HCT116 (cell line): ENCODE measurements around the gene GPHA2. TPM values are rescaled to one million over a fixed set of nuclear protein-coding genes. Genes with fewer than 3 reads are reported as not detected.

Experiments
- ATAC-seq: fragments of 200-7000 bp; cut with Tn5 transposase; 2 replicates; pipeline ENCODE4 v1.9.1; 2020; ENCODE audit warnings: mild to moderate bottlenecking, moderate library complexity
- BruUV-seq: library from RNA; stranded (reverse); fragments of 400-500 nt; replicated peaks from 2 replicates; lab custom pipeline; 2021; lab: Mats Ljungman, UMichigan
- CTCF ChIA-PET: fragments of 300-600 bp; sonication (Branson Sonifier 250); formaldehyde crosslinking; loops from one replicate; lab custom pipeline; 2021; ENCODE audit warnings: antibody characterized with exemption; lab: Charles Lee
- POLR2A ChIA-PET: fragments of 300-600, 350-600 bp; sonication (Branson Sonifier 250); formaldehyde crosslinking; loops from one replicate; lab custom pipeline; 2021; ENCODE audit warnings: antibody characterized with exemption; lab: Charles Lee
- RAD21 ChIA-PET, 2 experiments: fragments of 300-600 bp; sonication (Branson Sonifier 250); formaldehyde crosslinking; loops; one replicate each; lab custom pipeline; 2023; ENCODE audit warnings: low total read pairs in 2 of 2; ENCODE audit not compliant: uncharacterized antibody in 2 of 2, unreplicated experiment in 2 of 2, low non-redundant PET in 1 of 2; lab: Charles Lee
- DNase-seq: peaks from one replicate; pipeline ENCODE4 v3.0.0-alpha.2; 2010; ENCODE audit warnings: low read depth, low spot score
- H2AFZ ChIP-seq: fragments of 200-600 bp; shearing (Covaris generic), sonication (generic); 2 replicates; pipeline ENCODE4 v1.6.1; 2017; ENCODE audit warnings: low read depth, mixed run types, mixed read lengths, antibody characterized with exemption, low read length; ENCODE audit not compliant: poor library complexity, severe bottlenecking
- H3K27ac ChIP-seq: 2 replicates; pipeline ENCODE4 v1.5.1; 2012; ENCODE audit warnings: low read depth, low read length
- H3K27me3 ChIP-seq: fragments of 200-600 bp; sonication (generic); 2 replicates; pipeline ENCODE4 v1.6.1; 2016; ENCODE audit warnings: mixed run types, low read length, mixed read lengths; ENCODE audit not compliant: insufficient read depth
- H3K36me3 ChIP-seq, 2 experiments: fragments of 200-500 bp in 1 of 2; fragments of 200-600 bp in 1 of 2; sonication (Bioruptor generic) in 1 of 2; sonication (generic) in 1 of 2; 2 replicates each; pipeline versions ENCODE4 v1.5.1 to v1.6.1; 2014 to 2016; ENCODE audit warnings: low read length in 2 of 2, inconsistent platforms in 1 of 2, mixed read lengths in 1 of 2, mixed run types in 1 of 2; ENCODE audit not compliant: insufficient read depth in 2 of 2, control insufficient read depth in 1 of 2
- H3K4me1 ChIP-seq, 2 experiments: fragments of 200-600 bp in 1 of 2; sonication (generic) in 1 of 2; 2 replicates each; pipeline versions ENCODE4 v1.5.1 to v1.6.1; 2012 to 2017; ENCODE audit warnings: low read length in 2 of 2, inconsistent platforms in 1 of 2, mild to moderate bottlenecking in 1 of 2, mixed read lengths in 1 of 2, mixed run types in 1 of 2, moderate library complexity in 1 of 2; ENCODE audit not compliant: insufficient read depth in 2 of 2, control insufficient read depth in 1 of 2
- H3K4me2 ChIP-seq: fragments of 200-600 bp; sonication (generic); 2 replicates; pipeline ENCODE4 v1.6.1; 2017; ENCODE audit warnings: mixed run types, low read length, mixed read lengths
- H3K4me3 ChIP-seq, 2 experiments: fragments of 200-600 bp in 1 of 2; sonication (generic) in 1 of 2; replicated peaks in 1 of 2; 2 replicates each; pipeline ENCODE4 v1.5.1; 2011 to 2016; ENCODE audit warnings: low read length in 2 of 2, control low read depth in 1 of 2, low read depth in 1 of 2, mild to moderate bottlenecking in 1 of 2, mixed read lengths in 1 of 2, mixed run types in 1 of 2
- H3K79me2 ChIP-seq: fragments of 200-600 bp; sonication (generic); 2 replicates; pipeline ENCODE4 v1.6.1; 2017; ENCODE audit warnings: mild to moderate bottlenecking, mixed run types, low read length, moderate library complexity, mixed read lengths; ENCODE audit not compliant: insufficient read depth
- H3K9ac ChIP-seq: fragments of 200-600 bp; sonication (generic); 2 replicates; pipeline ENCODE4 v1.6.1; 2016; ENCODE audit warnings: low read length, mixed read lengths
- H3K9me2 ChIP-seq: fragments of 200-600 bp; sonication (generic), shearing (Covaris generic); 2 replicates; pipeline ENCODE4 v1.6.1; 2017; ENCODE audit warnings: mixed run types, mild to moderate bottlenecking, moderate library complexity; ENCODE audit not compliant: insufficient read depth
- H3K9me3 ChIP-seq, 2 experiments: fragments of 200-500 bp in 1 of 2; fragments of 200-600 bp in 1 of 2; sonication (Bioruptor generic) in 1 of 2; sonication (generic) in 1 of 2; 2 replicates each; pipeline ENCODE4 v1.6.1; 2014 to 2017; ENCODE audit warnings: low read length in 2 of 2, mixed read lengths in 2 of 2, inconsistent platforms in 1 of 2, low read depth in 1 of 2, mild to moderate bottlenecking in 1 of 2, mixed run types in 1 of 2, moderate library complexity in 1 of 2; ENCODE audit not compliant: control insufficient read depth in 1 of 2, insufficient read depth in 1 of 2
- H4K20me1 ChIP-seq: fragments of 200-600 bp; sonication (generic), shearing (Covaris generic); 2 replicates; pipeline ENCODE4 v1.6.1; 2017; ENCODE audit warnings: mixed run types, mild to moderate bottlenecking, moderate library complexity; ENCODE audit not compliant: insufficient read depth
- CBX3 ChIP-seq: IDR thresholded peaks from 2 replicates; pipeline ENCODE4 v1.6.1; 2012; ENCODE audit warnings: low read depth
- CTCF ChIP-seq, 3 experiments: fragments of 200-600 bp in 1 of 3; sonication (generic) in 1 of 3; IDR thresholded peaks in 2 of 3; conservative IDR thresholded peaks in 1 of 3; 2 replicates each; pipeline ENCODE4 v1.5.1; 2012 to 2017; ENCODE audit warnings: low read depth in 2 of 3, low read length in 2 of 3, antibody characterized with exemption in 1 of 3, borderline replicate concordance in 1 of 3, control low read depth in 1 of 3, mild to moderate bottlenecking in 1 of 3, mixed read lengths in 1 of 3, mixed run types in 1 of 3, moderate library complexity in 1 of 3; ENCODE audit not compliant: insufficient read depth in 1 of 3
- EGR1 ChIP-seq: IDR thresholded peaks from 2 replicates; pipeline ENCODE4 v1.6.1; 2012; ENCODE audit warnings: low read depth
- ELF1 ChIP-seq: IDR thresholded peaks from 2 replicates; pipeline ENCODE4 v1.6.1; 2012; ENCODE audit warnings: low read depth, borderline replicate concordance
- EZH2phosphoT487 ChIP-seq: fragments of 200-600 bp; IDR thresholded peaks from 2 replicates; pipeline ENCODE4 v1.6.1; 2018; ENCODE audit warnings: antibody characterized with exemption, borderline replicate concordance
- FOSL1 ChIP-seq: IDR thresholded peaks from 2 replicates; pipeline ENCODE4 v1.6.1; 2012; ENCODE audit warnings: low read depth
- POLR2A ChIP-seq: IDR thresholded peaks from 2 replicates; pipeline ENCODE4 v1.7.0; 2011; ENCODE audit warnings: borderline replicate concordance; ENCODE audit not compliant: insufficient read depth, insufficient read length; ENCODE audit errors: extremely low read depth
- SIN3A ChIP-seq: IDR thresholded peaks from 2 replicates; pipeline ENCODE4 v1.6.1; 2012; ENCODE audit warnings: low read depth
- SRF ChIP-seq: IDR thresholded peaks from 2 replicates; pipeline ENCODE4 v1.6.1; 2012; ENCODE audit warnings: low read depth
- TCF7L2 ChIP-seq: IDR thresholded peaks from 2 replicates; pipeline ENCODE4 v1.7.0; 2011; ENCODE audit warnings: borderline replicate concordance, inconsistent platforms; ENCODE audit not compliant: insufficient read depth, insufficient read length; ENCODE audit errors: extremely low read depth
- YY1 ChIP-seq: IDR thresholded peaks from 2 replicates; pipeline ENCODE4 v1.6.1; 2011; ENCODE audit warnings: low read length, low read depth, moderate library complexity, mild to moderate bottlenecking; ENCODE audit not compliant: insufficient replicate concordance; ENCODE audit errors: extremely low read depth
- ZFX ChIP-seq: fragments of 450-650 bp; IDR thresholded peaks from 2 replicates; pipeline ENCODE4 v1.6.1; 2017
- intact Hi-C: fragments of 100-400 bp; cut with micrococcal nuclease; formaldehyde crosslinking; loops from 2 replicates; pipeline ENCODE4 v1.10.0; 2022
- total RNA-seq: library from RNA; stranded (reverse); gene quantifications from one replicate; pipeline ENCODE4 v1.2.1, GENCODE V29; 2021; ENCODE audit not compliant: unreplicated experiment
- TF ChIP-seq, protein P1 (sequence below): IDR thresholded peaks from 2 replicates; pipeline ENCODE4 v1.6.1; 2012
- TF ChIP-seq, protein P2 (sequence below): IDR thresholded peaks from 2 replicates; pipeline ENCODE4 v1.6.1; 2012; ENCODE audit warnings: low read depth

The GPHA2 gene
- total RNA-seq, 1 experiment from 2014 or later = not detected

- H3K79me2 ChIP-seq = no peaks in the 10 kb centered on the region
- RAD21 ChIA-PET = no interaction called here
- no peak for TF ChIP-seq SIN3A
- TF ChIP-seq CBX3 = no peak
- no peak for TF ChIP-seq FOSL1
- no peak for TF ChIP-seq SRF
- TF ChIP-seq EGR1 = no peak
- no peak for TF ChIP-seq ZFX
- no peak for TF ChIP-seq TCF7L2
- TF ChIP-seq YY1 = no peak
- no peak for TF ChIP-seq ELF1
- TF ChIP-seq CTCF (IDR thresholded peaks at IDR 0.05 in 2 of 3, conservative IDR thresholded peaks at IDR 0.05 in 1 of 3; ENCODE audit: borderline replicate concordance in 1 of 3, insufficient read depth in 1 of 3, low read depth in 2 of 3, low read length in 2 of 3) = no peak
- TF ChIP-seq POLR2A = no peak
- TF ChIP-seq, protein P1, sequence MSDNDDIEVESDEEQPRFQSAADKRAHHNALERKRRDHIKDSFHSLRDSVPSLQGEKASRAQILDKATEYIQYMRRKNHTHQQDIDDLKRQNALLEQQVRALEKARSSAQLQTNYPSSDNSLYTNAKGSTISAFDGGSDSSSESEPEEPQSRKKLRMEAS = no peak
- TF ChIP-seq, protein P2, sequence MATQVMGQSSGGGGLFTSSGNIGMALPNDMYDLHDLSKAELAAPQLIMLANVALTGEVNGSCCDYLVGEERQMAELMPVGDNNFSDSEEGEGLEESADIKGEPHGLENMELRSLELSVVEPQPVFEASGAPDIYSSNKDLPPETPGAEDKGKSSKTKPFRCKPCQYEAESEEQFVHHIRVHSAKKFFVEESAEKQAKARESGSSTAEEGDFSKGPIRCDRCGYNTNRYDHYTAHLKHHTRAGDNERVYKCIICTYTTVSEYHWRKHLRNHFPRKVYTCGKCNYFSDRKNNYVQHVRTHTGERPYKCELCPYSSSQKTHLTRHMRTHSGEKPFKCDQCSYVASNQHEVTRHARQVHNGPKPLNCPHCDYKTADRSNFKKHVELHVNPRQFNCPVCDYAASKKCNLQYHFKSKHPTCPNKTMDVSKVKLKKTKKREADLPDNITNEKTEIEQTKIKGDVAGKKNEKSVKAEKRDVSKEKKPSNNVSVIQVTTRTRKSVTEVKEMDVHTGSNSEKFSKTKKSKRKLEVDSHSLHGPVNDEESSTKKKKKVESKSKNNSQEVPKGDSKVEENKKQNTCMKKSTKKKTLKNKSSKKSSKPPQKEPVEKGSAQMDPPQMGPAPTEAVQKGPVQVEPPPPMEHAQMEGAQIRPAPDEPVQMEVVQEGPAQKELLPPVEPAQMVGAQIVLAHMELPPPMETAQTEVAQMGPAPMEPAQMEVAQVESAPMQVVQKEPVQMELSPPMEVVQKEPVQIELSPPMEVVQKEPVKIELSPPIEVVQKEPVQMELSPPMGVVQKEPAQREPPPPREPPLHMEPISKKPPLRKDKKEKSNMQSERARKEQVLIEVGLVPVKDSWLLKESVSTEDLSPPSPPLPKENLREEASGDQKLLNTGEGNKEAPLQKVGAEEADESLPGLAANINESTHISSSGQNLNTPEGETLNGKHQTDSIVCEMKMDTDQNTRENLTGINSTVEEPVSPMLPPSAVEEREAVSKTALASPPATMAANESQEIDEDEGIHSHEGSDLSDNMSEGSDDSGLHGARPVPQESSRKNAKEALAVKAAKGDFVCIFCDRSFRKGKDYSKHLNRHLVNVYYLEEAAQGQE = no peak
- TF ChIP-seq EZH2phosphoT487 = no peak
- TF ChIP-seq, all 23 proteins: peak for 0
- Histone ChIP-seq H2AFZ (no peak overlapping the region), H3K36me3 (no peaks in the 10 kb centered on the region), H3K9me3 (no peaks in the 10 kb centered on the region), H3K27ac (no peak overlapping the region), H3K4me1 (peaks cover 0 to 18% of the 10 kb centered on the region in 2 experiments; a peak in 2 of 4 replicates), H3K27me3 (no peaks in the 10 kb centered on the region), H3K9me2 (no peaks in the 10 kb centered on the region), H3K9ac (no peak overlapping the region), H4K20me1 (no peaks in the 10 kb centered on the region), H3K4me3 (no peak overlapping the region), H3K4me2 (no peak overlapping the region)
- no peak for ATAC-seq
- intact Hi-C loops = no loop called here
- ChIA-PET CTCF (interaction anchor here (0.7 to 1.2 kb wide), 3 partner anchors 11 to 50 kb away, joined by 3 read pairs; no protein-coding TSS in a partner anchor), POLR2A (no interaction called here)
- no TSS peak for BruUV-seq
- DNase-seq = no peak
Measured at GRCh38 chr11:64898541-64898940, 37.2 kb downstream of the GPHA2 start.
